ENCODE results near the gene URGCP.

- TF ChIP-seq CTCF (IDR thresholded peaks at IDR 0.05) (no peak), POLR2A (IDR thresholded peaks at IDR 0.05) (no peak)
Observed at GRCh38 chr7:43915907-43916306, 9.5 kb upstream of the URGCP start.

Measured in lower leg skin (tissue), 3 donors.